22Rv1 (cell line): ENCODE measurements around the gene CASP2.

Source experiments
- ZFX ChIP-seq: fragments of 450-650 bp; IDR thresholded peaks from 2 replicates; pipeline ENCODE4 v1.6.1; 2017; ENCODE audit warnings: antibody characterized with exemption, borderline replicate concordance
- TF ChIP-seq, protein P1 (sequence below): fragments of 450-650 bp; IDR thresholded peaks from 2 replicates; pipeline ENCODE4 v1.5.1; 2017; ENCODE audit warnings: mild to moderate bottlenecking

DNA sequence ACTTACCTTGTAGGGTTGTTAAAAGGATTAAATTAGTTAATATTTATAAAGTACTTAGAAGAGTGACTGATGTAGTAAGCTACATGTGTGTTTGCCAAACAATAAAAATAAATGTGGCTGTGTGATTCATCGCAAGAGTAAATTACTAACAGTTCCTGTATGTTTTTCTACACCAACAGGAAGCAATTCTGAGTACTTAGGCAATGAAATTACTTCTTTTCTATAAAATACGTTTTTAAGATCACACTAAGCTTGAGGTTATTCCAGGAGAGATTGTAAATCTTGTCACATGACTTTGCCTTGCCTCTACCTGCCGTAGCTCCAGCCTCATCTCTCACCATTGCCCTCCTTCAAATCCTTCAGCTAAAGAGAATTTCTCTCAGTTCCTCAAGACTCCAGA, 43.0 kb upstream of the CASP2 start:
- TF ChIP-seq, protein P1, sequence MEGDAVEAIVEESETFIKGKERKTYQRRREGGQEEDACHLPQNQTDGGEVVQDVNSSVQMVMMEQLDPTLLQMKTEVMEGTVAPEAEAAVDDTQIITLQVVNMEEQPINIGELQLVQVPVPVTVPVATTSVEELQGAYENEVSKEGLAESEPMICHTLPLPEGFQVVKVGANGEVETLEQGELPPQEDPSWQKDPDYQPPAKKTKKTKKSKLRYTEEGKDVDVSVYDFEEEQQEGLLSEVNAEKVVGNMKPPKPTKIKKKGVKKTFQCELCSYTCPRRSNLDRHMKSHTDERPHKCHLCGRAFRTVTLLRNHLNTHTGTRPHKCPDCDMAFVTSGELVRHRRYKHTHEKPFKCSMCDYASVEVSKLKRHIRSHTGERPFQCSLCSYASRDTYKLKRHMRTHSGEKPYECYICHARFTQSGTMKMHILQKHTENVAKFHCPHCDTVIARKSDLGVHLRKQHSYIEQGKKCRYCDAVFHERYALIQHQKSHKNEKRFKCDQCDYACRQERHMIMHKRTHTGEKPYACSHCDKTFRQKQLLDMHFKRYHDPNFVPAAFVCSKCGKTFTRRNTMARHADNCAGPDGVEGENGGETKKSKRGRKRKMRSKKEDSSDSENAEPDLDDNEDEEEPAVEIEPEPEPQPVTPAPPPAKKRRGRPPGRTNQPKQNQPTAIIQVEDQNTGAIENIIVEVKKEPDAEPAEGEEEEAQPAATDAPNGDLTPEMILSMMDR = no peak
- TF ChIP-seq ZFX = no peak
